RWPE1 (cell line): Measurements from ENCODE around the gene LMX1B.

ENCODE experiments used
- CTCF ChIA-PET: fragments of 350-600 bp; sonication (Branson Sonifier 250); formaldehyde crosslinking; extraction: SDS; loops from one replicate; lab custom pipeline; 2021; lab: Yijun Ruan, JAX
- POLR2A ChIA-PET: fragments of 400-600 bp; formaldehyde crosslinking; extraction: SDS; loops from one replicate; lab custom pipeline; 2020; ENCODE audit warnings: antibody characterized with exemption; ENCODE audit not compliant: low non-redundant PET; lab: Yijun Ruan, JAX
- DNase-seq: peaks from one replicate; pipeline ENCODE4 v3.0.0; 2012; ENCODE audit warnings: low spot score
- H3K27ac ChIP-seq: fragments of 450-650 bp; 2 replicates; pipeline ENCODE4 v1.5.1; 2017
- TF ChIP-seq, protein P1 (sequence below): fragments of 450-650 bp; conservative IDR thresholded peaks from 2 replicates; pipeline ENCODE4 v1.5.1; 2017; ENCODE audit warnings: low read depth, mild to moderate bottlenecking

The LMX1B gene

GRCh38 chr9:126642010-126642744 is 28.4 kb downstream of the LMX1B start:
- no peak for DNase-seq
- TF ChIP-seq, protein P1, sequence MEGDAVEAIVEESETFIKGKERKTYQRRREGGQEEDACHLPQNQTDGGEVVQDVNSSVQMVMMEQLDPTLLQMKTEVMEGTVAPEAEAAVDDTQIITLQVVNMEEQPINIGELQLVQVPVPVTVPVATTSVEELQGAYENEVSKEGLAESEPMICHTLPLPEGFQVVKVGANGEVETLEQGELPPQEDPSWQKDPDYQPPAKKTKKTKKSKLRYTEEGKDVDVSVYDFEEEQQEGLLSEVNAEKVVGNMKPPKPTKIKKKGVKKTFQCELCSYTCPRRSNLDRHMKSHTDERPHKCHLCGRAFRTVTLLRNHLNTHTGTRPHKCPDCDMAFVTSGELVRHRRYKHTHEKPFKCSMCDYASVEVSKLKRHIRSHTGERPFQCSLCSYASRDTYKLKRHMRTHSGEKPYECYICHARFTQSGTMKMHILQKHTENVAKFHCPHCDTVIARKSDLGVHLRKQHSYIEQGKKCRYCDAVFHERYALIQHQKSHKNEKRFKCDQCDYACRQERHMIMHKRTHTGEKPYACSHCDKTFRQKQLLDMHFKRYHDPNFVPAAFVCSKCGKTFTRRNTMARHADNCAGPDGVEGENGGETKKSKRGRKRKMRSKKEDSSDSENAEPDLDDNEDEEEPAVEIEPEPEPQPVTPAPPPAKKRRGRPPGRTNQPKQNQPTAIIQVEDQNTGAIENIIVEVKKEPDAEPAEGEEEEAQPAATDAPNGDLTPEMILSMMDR = no peak
- no peak overlapping the region for H3K27ac ChIP-seq
- ChIA-PET CTCF (interaction anchor here (0.6 kb wide), 1 partner anchor 20 kb away, joined by 3 read pairs; no protein-coding TSS in a partner anchor), POLR2A (no interaction called here)

GRCh38 chr9:126642839-126643238 is 29.1 kb downstream of the LMX1B start:
- ChIA-PET POLR2A (no interaction called here), CTCF (interaction anchor here (0.6 kb wide), 2 partner anchors 19 to 30 kb away, joined by 3 read pairs; no protein-coding TSS in a partner anchor)
- TF ChIP-seq, protein P1 = no peak
- no peak for DNase-seq
- no peak overlapping the region for H3K27ac ChIP-seq

- ChIA-PET POLR2A (no interaction called here), CTCF (no interaction called here)
- no peak for DNase-seq
- no peak overlapping the region for H3K27ac ChIP-seq
- TF ChIP-seq, protein P1 = no peak
Measured at GRCh38 chr9:126643945-126644527, 30.3 kb downstream of the LMX1B start.

- no peak for DNase-seq
- H3K27ac ChIP-seq = no peak overlapping the region
- TF ChIP-seq, protein P1 = no peak
- POLR2A ChIA-PET = no interaction called here
- CTCF ChIA-PET = no interaction called here
Measured at GRCh38 chr9:126646162-126646561, 32.4 kb downstream of the LMX1B start.

GRCh38 chr9:126647585-126648411 is 34.1 kb downstream of the LMX1B start:
- no peak for DNase-seq
- TF ChIP-seq, protein P1 = no peak
- ChIA-PET CTCF (interaction anchor here (0.6 to 2.2 kb wide), 2 partner anchors 19 to 58 kb away, joined by 5 to 7 read pairs; no protein-coding TSS in a partner anchor), POLR2A (no interaction called here)
- H3K27ac ChIP-seq = no peak overlapping the region

DNA sequence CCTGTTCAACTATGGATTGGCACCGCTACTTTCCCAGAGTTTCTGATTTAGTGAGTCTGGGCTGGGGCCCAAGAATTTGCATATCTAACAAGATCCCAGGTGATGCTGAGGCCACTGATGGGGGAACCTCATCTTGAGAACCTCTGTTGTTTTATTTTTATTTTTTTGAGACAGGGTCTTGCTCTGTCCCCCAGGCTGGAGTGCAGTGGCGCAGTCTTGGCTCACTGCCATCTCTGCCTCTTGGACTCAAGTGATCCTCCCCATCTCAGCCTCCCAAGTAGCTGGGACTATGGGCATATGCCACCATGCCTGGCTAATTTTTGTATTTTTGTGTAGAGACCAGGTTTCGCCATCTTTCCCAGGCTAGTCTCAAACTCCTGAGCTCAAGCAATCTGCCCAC is 35.7 kb downstream of the LMX1B start:
- TF ChIP-seq, protein P1 = no peak
- CTCF ChIA-PET = interaction anchor here (1.0 kb wide), 1 partner anchor 56 kb away, joined by 5 read pairs; no protein-coding TSS in a partner anchor
- POLR2A ChIA-PET = no interaction called here

More for the DNA sequence above, 35.7 kb downstream of the LMX1B start:
- DNase-seq = no peak
- H3K27ac ChIP-seq = no peak overlapping the region
